SH-SY5Y (cell line): ENCODE measurements around the gene EGFLAM.

Source experiments
- GATA2 ChIP-seq: IDR thresholded peaks from 2 replicates; pipeline ENCODE4 v1.6.1; 2011; ENCODE audit warnings: mild to moderate bottlenecking, low read depth, low read length
- GATA3 ChIP-seq: IDR thresholded peaks from 2 replicates; pipeline ENCODE4 v1.6.1; 2011; ENCODE audit warnings: low read depth, mild to moderate bottlenecking, low read length, moderate library complexity

GRCh38 chr5:38466424-38467189, 208.2 kb downstream of the EGFLAM start:
- no peak for TF ChIP-seq GATA2
- TF ChIP-seq GATA3: no peak
